Activated naive CD8-positive, alpha-beta T cell treated with anti-CD3 and anti-CD28 coated beads, Interleukin-2, amount 10 ng/mL, durations not matched to agents 7 days and 5 days (primary cell): ENCODE results near the gene TMEM132E. TPM values are rescaled to one million over a fixed set of nuclear protein-coding genes. Genes with fewer than 3 reads are reported as not detected.

ENCODE experiments used
- ATAC-seq: fragments of 150-1000 bp; cut with Tn5 transposase; one replicate; pipeline ENCODE4 v1.10.0; 2021; ENCODE audit warnings: low read depth, moderate library complexity
- POLR2A ChIA-PET: fragments of 350-600 bp; sonication (Branson Sonifier 250); formaldehyde crosslinking; loops from one replicate; lab custom pipeline; 2021; ENCODE audit warnings: antibody characterized with exemption; lab: Charles Lee
- DNase-seq: peaks from one replicate; pipeline ENCODE4 v3.0.0; 2021
- H3K27ac Mint-ChIP-seq: one replicate; pipeline ENCODE4 v1.8.0; 2022; ENCODE audit warnings: mild to moderate bottlenecking, mixed read lengths
- H3K27me3 Mint-ChIP-seq: one replicate; pipeline ENCODE4 v1.8.0; 2022; ENCODE audit warnings: mild to moderate bottlenecking, moderate library complexity, mixed read lengths
- H3K36me3 Mint-ChIP-seq: one replicate; pipeline ENCODE4 v1.8.0; 2021; ENCODE audit warnings: mild to moderate bottlenecking, mixed read lengths
- H3K4me1 Mint-ChIP-seq: one replicate; pipeline ENCODE4 v1.8.0; 2021; ENCODE audit warnings: mixed read lengths
- H3K4me3 Mint-ChIP-seq: one replicate; pipeline ENCODE4 v1.8.0; 2022; ENCODE audit warnings: mild to moderate bottlenecking, moderate library complexity, mixed read lengths
- H3K9me3 Mint-ChIP-seq: one replicate; pipeline ENCODE4 v1.8.0; 2021; ENCODE audit warnings: mixed read lengths
- total RNA-seq, 2 experiments: library from RNA; stranded (reverse); gene quantifications; one replicate each; pipeline ENCODE4 v1.2.3, GENCODE V29; 2021

The TMEM132E gene
- total RNA-seq, 2 experiments from 2014 or later: 0.06 TPM; not detected in 1

DNA sequence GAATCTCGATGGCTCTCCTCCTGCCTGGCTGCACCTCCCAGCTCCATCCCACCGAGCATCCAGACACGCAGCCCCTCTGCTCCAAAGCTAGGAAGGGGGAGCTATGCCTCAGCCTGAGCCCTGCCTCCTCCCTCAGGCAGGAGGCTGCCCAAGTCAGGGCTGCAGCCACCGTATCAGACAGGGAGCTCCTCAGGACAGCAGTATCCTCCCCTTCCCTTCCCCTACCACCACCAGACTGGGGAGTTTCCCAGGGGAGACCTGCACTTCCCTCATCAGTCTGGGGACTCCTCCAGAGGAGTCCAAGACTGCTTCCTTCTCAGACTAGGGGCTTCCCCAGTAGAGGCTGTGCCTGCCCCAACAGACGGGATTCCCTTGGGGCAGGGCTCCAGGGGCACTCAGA lies 17.5 kb downstream of the TMEM132E start:
- Mint-ChIP-seq H3K9me3 (no peaks in the 10 kb centered on the region), H3K4me3 (no peak overlapping the region), H3K36me3 (no peaks in the 10 kb centered on the region), H3K27ac (no peak overlapping the region), H3K27me3 (peaks cover 17% of the 10 kb centered on the region), H3K4me1 (peaks cover 1% of the 10 kb centered on the region)
- DNase-seq (no peak), ATAC-seq (no peak)
- POLR2A ChIA-PET: no interaction called here

DNA sequence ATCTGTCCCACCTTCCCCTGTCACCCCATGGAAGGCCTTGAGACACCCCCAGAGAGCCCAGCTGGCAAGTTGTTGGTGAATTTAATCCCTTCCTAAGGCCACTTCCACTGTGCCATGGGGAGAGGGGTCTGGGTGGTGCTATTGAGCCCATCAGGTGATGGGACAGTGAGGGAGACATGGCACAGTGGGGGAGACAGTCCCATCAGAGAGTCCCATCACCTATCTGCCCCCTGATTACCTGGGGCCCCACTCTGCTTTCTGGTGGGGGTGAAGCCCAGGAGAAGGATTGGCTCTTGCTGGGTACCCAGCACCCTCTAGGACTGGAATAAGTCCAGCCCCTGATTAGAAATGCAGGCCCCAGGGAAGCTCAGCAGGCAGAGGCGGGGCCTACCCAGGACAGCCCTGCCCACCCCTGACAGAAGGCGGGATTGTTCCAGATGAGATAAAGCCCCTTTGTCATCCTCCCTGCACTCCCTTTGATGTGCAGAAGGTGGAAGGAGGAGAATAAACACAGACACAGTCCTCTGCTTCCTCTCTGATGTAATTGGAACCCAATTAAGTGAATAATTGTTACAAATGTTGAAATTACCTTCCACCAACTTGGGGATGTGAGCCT lies 18.9 kb downstream of the TMEM132E start:
- POLR2A ChIA-PET: no interaction called here
- H3K4me1 Mint-ChIP-seq: peaks cover 1% of the 10 kb centered on the region

DNA sequence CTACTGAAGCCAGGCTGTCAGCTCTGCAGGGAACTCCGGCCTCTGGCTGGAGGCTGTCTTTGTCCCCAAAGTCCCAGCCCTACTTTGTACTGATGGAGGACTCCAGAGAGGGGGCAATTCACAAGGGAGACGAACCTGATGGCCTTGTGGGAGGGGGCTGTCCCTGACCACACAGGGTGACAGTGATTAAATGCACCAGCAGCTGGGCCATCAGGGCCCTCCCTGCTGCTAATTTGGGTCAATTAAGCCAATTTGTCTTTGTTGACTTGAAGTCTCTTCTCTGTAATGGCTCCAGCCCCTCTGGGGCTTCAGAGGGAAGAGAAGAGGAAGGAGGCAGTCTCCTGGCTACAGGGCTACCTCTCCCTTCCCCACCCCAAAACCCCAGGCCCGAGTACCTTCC lies 22.0 kb downstream of the TMEM132E start:
- H3K27me3 Mint-ChIP-seq: peaks cover 7% of the 10 kb centered on the region
- ATAC-seq (no peak), DNase-seq (no peak)
- H3K27ac Mint-ChIP-seq: no peak overlapping the region
- no peaks in the 10 kb centered on the region for H3K36me3 Mint-ChIP-seq
- no peak overlapping the region for H3K4me3 Mint-ChIP-seq
- POLR2A ChIA-PET: no interaction called here
- H3K9me3 Mint-ChIP-seq: no peaks in the 10 kb centered on the region
- peaks cover 1% of the 10 kb centered on the region for H3K4me1 Mint-ChIP-seq

More for the DNA sequence above, 18.9 kb downstream of the TMEM132E start:
- Mint-ChIP-seq H3K4me3 (no peak overlapping the region), H3K36me3 (no peaks in the 10 kb centered on the region), H3K27ac (no peak overlapping the region), H3K9me3 (no peaks in the 10 kb centered on the region), H3K27me3 (peaks cover 15% of the 10 kb centered on the region)
- ATAC-seq (no peak), DNase-seq (no peak)

DNA sequence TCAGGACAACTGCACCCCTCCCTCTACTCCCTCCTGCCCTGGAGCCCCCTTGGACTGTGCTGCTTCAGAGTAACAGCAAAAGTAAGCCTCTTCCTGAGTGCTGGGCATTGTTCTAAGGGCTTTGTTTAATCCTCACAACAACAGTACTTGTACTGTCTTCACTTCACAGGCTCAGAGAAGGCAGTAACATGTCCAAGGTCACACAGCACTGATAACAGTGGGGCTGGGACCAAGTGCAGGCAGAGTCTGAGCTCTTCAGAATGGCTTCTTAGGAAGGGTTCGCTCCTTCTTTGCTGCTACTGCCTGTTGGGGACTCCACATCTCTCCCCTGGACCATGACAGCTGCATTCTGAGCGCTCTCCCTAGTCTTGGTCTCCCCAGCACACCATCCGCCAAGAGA lies 24.6 kb downstream of the TMEM132E start:
- no peak overlapping the region for H3K27ac Mint-ChIP-seq
- no peaks in the 10 kb centered on the region for H3K4me1 Mint-ChIP-seq
- ATAC-seq (no peak), DNase-seq (no peak)
- H3K4me3 Mint-ChIP-seq: no peak overlapping the region
- H3K36me3 Mint-ChIP-seq: no peaks in the 10 kb centered on the region
- POLR2A ChIA-PET: no interaction called here
- no peaks in the 10 kb centered on the region for H3K9me3 Mint-ChIP-seq
- peaks cover 12% of the 10 kb centered on the region for H3K27me3 Mint-ChIP-seq

DNA sequence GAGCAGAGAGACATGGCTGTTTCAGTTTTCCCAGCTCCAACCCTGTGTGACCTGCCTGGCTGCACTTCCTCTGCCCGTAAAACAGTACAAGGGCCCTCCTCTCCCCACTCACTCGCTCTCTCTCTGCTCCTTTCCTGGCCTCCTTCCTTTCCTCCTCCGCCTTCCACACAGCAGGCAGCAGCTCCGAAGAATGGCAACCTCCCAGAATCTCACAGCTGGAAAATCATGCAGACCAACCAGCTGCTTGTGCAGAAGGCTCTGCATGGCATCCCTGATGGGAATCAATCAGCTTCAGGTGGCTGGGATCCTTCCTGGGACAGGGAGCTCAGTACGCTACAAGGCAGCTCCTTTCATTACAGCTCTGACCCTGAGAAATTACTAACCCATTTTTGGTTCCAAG lies 27.4 kb downstream of the TMEM132E start:
- Mint-ChIP-seq H3K27me3 (peaks cover 36% of the 10 kb centered on the region), H3K4me1 (no peaks in the 10 kb centered on the region), H3K4me3 (no peak overlapping the region), H3K36me3 (no peaks in the 10 kb centered on the region), H3K9me3 (no peaks in the 10 kb centered on the region), H3K27ac (no peak overlapping the region)
- POLR2A ChIA-PET: no interaction called here
- ATAC-seq (no peak), DNase-seq (no peak)

DNA sequence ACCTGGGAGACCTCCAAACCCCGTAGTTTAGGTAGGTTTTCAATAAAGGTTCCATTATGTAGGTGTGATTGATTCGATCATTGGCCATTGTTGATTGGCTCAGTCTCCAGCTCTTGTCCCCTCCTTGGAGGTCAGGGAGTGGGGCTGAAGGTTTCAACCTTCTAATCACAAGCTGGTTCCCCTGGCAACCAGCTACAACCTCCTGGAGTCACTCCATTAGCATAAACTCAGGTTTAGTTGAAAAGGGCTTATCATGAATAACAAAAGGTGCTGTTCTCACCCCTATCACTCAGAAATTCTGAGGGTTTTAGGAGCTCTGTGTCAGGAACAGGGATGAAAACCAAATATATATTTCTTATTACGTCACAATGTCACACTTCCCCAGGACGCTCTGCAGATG lies 28.5 kb downstream of the TMEM132E start:
- H3K36me3 Mint-ChIP-seq: no peaks in the 10 kb centered on the region
- no peak for ATAC-seq

DNA sequence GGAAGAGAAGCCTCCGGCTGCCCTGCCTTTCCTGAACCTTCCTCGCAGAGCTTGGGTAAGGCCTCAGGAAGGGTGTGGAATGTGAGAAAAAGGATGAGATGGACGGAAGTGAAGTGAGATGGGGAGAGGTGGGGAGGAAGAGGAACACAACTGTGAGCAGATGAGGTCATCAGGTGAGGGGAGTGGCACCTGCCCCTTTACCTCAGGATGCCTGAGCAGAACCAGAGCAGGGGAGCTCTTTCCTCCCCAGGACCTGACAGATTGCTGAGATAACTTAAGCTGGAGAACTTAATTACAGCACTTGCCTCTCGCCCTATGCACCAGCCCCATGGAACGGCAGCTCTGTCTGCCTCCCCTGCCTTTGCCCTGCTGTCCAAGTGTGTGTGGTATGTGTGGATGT lies 29.8 kb downstream of the TMEM132E start:
- Mint-ChIP-seq H3K4me3 (no peak overlapping the region), H3K27me3 (peaks cover 38% of the 10 kb centered on the region), H3K9me3 (no peaks in the 10 kb centered on the region), H3K36me3 (no peaks in the 10 kb centered on the region), H3K27ac (no peak overlapping the region), H3K4me1 (peaks cover 2% of the 10 kb centered on the region)
- no peak for ATAC-seq
- POLR2A ChIA-PET: no interaction called here
- no peak for DNase-seq

More for the DNA sequence above, 28.5 kb downstream of the TMEM132E start:
- peaks cover 2% of the 10 kb centered on the region for H3K4me1 Mint-ChIP-seq
- H3K27me3 Mint-ChIP-seq: peaks cover 36% of the 10 kb centered on the region
- no peak overlapping the region for H3K27ac Mint-ChIP-seq
- no peaks in the 10 kb centered on the region for H3K9me3 Mint-ChIP-seq
- POLR2A ChIA-PET: no interaction called here
- no peak overlapping the region for H3K4me3 Mint-ChIP-seq
- no peak for DNase-seq

DNA sequence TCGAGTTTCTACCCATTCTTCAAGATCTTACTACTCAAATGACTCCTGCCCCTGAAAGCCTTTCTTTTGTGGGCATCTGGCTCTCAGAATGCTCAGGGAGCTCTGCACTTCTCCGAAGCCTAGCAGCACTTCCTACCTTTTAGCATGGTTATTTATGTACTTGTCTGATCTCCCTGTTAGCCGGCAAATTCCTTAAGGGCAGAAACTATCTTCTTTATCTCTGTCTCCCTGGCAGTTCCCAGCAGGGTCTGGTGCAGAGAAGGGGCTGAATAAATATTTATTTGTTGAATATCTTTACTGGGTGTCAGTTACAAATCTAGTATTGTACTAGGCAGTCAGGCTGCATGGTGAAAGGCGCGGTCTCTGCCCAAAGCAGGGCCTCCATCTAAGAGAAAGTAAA lies 30.7 kb downstream of the TMEM132E start:
- no peaks in the 10 kb centered on the region for H3K9me3 Mint-ChIP-seq
- H3K27me3 Mint-ChIP-seq: peaks cover 40% of the 10 kb centered on the region
- H3K27ac Mint-ChIP-seq: no peak overlapping the region
- POLR2A ChIA-PET: interaction anchor here (0.7 kb wide), 1 partner anchor 441 kb away, joined by 6 read pairs; no protein-coding TSS in a partner anchor
- no peak for ATAC-seq
- DNase-seq: no peak
- H3K4me1 Mint-ChIP-seq: peaks cover 2% of the 10 kb centered on the region
- H3K4me3 Mint-ChIP-seq: no peak overlapping the region
- no peaks in the 10 kb centered on the region for H3K36me3 Mint-ChIP-seq

DNA sequence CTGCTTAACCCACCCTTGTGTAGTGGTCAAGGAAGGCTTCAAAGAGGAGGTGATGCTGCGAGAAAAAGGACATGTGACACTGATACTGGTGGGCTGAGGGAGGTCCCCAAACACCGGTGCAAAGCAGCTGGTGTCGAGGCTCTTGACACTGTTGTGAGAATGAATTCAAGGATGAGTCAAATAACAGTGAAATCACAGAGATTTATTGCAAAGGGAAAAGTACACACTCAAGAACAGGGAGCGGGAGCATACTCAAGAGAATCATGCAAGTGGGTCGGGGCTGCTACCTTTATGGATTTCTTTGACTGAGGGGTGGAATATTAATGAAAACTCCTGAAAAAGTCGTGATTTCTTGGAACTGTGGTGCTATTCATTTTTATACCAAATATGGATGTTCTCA lies 31.1 kb downstream of the TMEM132E start:
- H3K4me3 Mint-ChIP-seq: no peak overlapping the region
- H3K27ac Mint-ChIP-seq: no peak overlapping the region

DNA sequence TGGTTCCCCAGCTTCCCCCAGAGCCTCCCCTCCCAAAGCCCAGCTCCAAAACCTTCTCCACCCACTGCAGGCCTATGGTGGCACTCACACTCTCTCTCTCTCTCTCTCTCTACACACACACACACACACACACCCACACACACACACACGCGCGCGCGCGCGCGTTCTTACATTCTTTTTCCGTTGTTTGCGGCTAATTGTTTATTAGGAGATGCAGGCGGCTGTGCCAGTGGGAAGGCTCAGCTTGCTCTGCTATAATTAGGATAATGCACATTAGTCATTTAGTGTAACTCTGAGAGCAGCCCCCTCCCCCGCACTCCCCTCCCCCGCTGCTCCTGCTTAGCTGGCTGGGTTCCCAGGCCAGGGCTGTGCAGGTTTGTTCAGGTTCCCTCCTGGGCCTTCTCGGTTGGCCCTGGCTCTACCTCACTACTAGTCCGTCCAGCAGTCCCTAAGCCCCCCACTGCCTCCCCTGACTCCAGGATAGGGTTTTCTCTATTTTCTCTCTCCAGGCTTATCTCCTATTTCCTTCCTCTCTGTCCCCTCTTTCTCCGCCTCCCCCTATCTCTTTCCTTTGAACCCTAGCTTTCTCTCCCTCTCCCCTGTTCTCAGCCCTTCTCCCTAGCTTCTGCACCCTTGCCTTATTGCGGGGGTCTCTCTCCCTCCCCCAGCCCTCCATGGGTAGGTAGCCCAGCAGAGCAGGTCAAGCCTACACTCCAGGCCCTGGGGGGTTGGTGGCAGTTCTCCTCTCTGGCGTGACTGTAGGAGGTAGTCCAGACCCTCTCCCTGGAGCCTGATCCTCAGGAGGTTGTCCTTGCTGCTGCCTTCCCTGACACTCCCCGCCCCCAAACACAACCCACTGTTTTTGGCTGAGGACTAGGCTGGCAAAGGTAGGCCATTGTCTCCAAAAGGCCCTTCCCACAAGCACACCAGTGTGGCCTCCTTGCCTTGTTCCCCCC lies 34.0 kb downstream of the TMEM132E start:
- no peaks in the 10 kb centered on the region for H3K36me3 Mint-ChIP-seq
- no peak for ATAC-seq
- DNase-seq: no peak
- no peak overlapping the region for H3K4me3 Mint-ChIP-seq
- no peaks in the 10 kb centered on the region for H3K9me3 Mint-ChIP-seq
- peaks cover 59% of the 10 kb centered on the region for H3K27me3 Mint-ChIP-seq
- peaks cover 2% of the 10 kb centered on the region for H3K4me1 Mint-ChIP-seq
- POLR2A ChIA-PET: no interaction called here
- no peak overlapping the region for H3K27ac Mint-ChIP-seq

More for the DNA sequence above, 31.1 kb downstream of the TMEM132E start:
- Mint-ChIP-seq H3K36me3 (no peaks in the 10 kb centered on the region), H3K9me3 (no peaks in the 10 kb centered on the region), H3K27me3 (peaks cover 44% of the 10 kb centered on the region), H3K4me1 (peaks cover 2% of the 10 kb centered on the region)
- DNase-seq: no peak
- ATAC-seq: no peak
- POLR2A ChIA-PET: interaction anchor here (0.7 kb wide), 1 partner anchor 441 kb away, joined by 6 read pairs; no protein-coding TSS in a partner anchor

DNA sequence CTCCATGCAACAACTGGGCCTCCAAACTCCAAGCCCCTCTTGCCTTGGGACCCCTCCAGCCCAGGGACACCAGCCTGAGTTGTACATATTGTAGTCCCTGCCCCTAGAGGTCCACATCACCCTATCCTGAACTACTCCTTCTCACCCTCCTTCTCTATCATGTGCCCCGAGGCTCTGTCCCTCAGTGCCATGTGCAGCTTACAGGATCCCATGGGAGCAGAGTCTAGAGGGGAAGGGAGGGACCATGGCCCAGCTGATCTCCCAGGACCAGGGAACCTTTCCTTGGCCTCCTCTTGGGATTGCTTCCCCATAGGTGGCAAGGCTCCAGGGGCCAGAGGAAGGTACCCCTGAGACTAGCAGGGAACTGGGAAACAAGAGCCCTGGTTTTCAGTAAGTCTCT lies 35.3 kb downstream of the TMEM132E start:
- ATAC-seq (no peak), DNase-seq (no peak)
- POLR2A ChIA-PET: no interaction called here
- Mint-ChIP-seq H3K4me1 (peaks cover 2% of the 10 kb centered on the region), H3K9me3 (no peaks in the 10 kb centered on the region), H3K27me3 (peaks cover 47% of the 10 kb centered on the region), H3K27ac (no peak overlapping the region), H3K4me3 (no peak overlapping the region), H3K36me3 (no peaks in the 10 kb centered on the region)

DNA sequence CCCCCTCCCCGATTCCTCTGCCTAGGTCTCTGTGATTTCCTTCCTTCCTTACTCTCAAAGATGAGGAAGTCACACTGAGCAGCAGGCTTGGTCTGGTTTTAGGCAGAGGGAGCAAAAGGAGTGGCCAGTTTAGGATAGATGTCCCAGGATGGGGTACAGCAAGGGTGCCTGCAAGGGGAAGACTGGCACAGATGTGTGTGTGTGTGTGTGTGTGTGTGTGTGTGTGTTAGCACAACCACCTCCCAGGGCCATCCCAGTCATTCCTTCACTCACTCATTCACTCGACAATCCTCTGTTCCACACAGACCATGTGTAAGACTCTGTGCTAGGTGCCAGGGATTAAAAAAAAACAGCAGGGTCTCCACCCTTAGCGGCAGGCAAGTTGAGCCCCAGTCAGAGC lies 35.9 kb downstream of the TMEM132E start:
- H3K4me3 Mint-ChIP-seq: no peak overlapping the region
- no peaks in the 10 kb centered on the region for H3K9me3 Mint-ChIP-seq
- DNase-seq (no peak), ATAC-seq (no peak)
- peaks cover 2% of the 10 kb centered on the region for H3K4me1 Mint-ChIP-seq
- POLR2A ChIA-PET: no interaction called here
- peaks cover 41% of the 10 kb centered on the region for H3K27me3 Mint-ChIP-seq
- H3K27ac Mint-ChIP-seq: no peak overlapping the region
- H3K36me3 Mint-ChIP-seq: no peaks in the 10 kb centered on the region

DNA sequence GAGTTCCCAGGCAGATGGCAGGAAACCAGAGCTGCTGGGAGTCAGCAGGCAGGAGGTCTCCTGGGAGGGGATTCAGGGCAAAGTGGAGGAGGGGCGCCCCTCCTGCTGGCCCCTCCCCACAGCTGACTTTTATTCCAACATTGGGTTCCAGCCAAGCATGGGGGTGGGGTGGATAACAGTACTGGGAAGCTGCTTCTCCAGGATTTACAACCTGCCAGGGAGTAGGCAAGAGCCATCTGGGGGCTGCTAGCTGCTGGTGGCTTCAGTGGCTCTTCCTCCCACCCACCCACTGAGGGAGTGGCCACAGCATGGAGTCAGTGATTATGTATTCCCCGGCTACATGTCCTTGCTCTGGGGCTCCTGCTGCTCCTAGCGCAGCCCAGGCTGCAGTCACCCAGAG lies 36.8 kb downstream of the TMEM132E start:
- Mint-ChIP-seq H3K9me3 (no peaks in the 10 kb centered on the region), H3K27ac (no peak overlapping the region), H3K4me3 (no peak overlapping the region), H3K4me1 (peaks cover 2% of the 10 kb centered on the region), H3K36me3 (no peaks in the 10 kb centered on the region), H3K27me3 (peaks cover 33% of the 10 kb centered on the region)
- ATAC-seq (no peak), DNase-seq (no peak)
- POLR2A ChIA-PET: no interaction called here

DNA sequence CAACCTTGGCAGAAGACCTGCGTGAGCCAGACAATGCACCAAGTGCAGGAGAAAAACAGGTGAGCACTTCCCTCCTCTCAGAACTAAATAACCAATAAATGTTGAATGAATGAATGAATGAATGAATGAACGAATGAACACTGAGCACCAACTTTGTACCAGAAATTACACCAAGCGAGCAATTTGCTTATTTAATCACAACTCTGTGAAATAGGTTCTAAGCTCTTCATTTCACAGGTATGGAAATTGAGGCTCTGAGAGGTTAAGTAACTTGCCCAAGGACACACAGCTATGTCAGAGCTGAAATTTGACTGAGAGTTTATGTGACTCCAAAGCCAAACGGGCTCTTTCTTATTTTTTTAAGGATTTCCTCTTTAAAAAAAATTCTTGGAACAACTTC lies 38.0 kb downstream of the TMEM132E start:
- no peak overlapping the region for H3K4me3 Mint-ChIP-seq
- POLR2A ChIA-PET: no interaction called here
- H3K27me3 Mint-ChIP-seq: peaks cover 34% of the 10 kb centered on the region
- H3K4me1 Mint-ChIP-seq: no peaks in the 10 kb centered on the region
- H3K9me3 Mint-ChIP-seq: no peaks in the 10 kb centered on the region
- H3K27ac Mint-ChIP-seq: no peak overlapping the region
- ATAC-seq (no peak), DNase-seq (no peak)
- H3K36me3 Mint-ChIP-seq: no peaks in the 10 kb centered on the region
